A549 (cell line): ENCODE data around the gene TMEM40.

Source experiments
- CTCF ChIP-seq: fragments of >200 bp; sonication (Bioruptor Twin); formaldehyde crosslinking; IDR thresholded peaks from 3 replicates; pipeline ENCODE4 v1.5.1; 2016
- E2F6 ChIP-seq: IDR thresholded peaks from 2 replicates; pipeline ENCODE4 v1.6.1; 2012; ENCODE audit warnings: low read depth, borderline replicate concordance
- EP300 ChIP-seq, 2 experiments: fragments of >200 bp; sonication (Bioruptor Twin); formaldehyde crosslinking; IDR thresholded peaks; 2 replicates in 1 of 2; 3 replicates in 1 of 2; pipeline ENCODE4 v1.6.1; 2016 to 2017
- HDAC2 ChIP-seq: fragments of 200-600 bp; sonication (generic); IDR thresholded peaks from 2 replicates; pipeline ENCODE4 v1.6.1; 2016
- MAX ChIP-seq: IDR thresholded peaks from 2 replicates; pipeline ENCODE4 v1.6.1; 2012
- MAZ ChIP-seq: fragments of 150-350 bp; IDR thresholded peaks from 2 replicates; pipeline ENCODE4 v1.6.1; 2014; ENCODE audit warnings: antibody characterized with exemption, low read depth, low read length, borderline replicate concordance
- NPAS2 ChIP-seq: fragments of 250-450 bp; sonication (Bioruptor Pico); IDR thresholded peaks from 2 replicates; pipeline ENCODE4 v1.8.0; 2022; ENCODE audit warnings: mild to moderate bottlenecking, moderate library complexity, borderline replicate concordance
- NR3C1 ChIP-seq: fragments of >200 bp; sonication (Bioruptor Twin); formaldehyde crosslinking; IDR thresholded peaks from 3 replicates; pipeline ENCODE4 v1.6.1; 2017
- PBX3 ChIP-seq: IDR thresholded peaks from 2 replicates; pipeline ENCODE4 v1.6.1; 2012
- POLR2A ChIP-seq: IDR thresholded peaks from 2 replicates; pipeline ENCODE4 v1.6.1; 2012; ENCODE audit warnings: mild to moderate bottlenecking, low read length
- RAD21 ChIP-seq, 2 experiments: fragments of >200 bp in 1 of 2; sonication (Bioruptor Twin) in 1 of 2; formaldehyde crosslinking in 1 of 2; IDR thresholded peaks in 1 of 2; conservative IDR thresholded peaks in 1 of 2; 2 replicates in 1 of 2; 3 replicates in 1 of 2; pipeline ENCODE4 v1.6.1; 2012 to 2018; ENCODE audit warnings: inconsistent platforms in 1 of 2
- RNF2 ChIP-seq: fragments of 200-600 bp; sonication (generic); IDR thresholded peaks from 2 replicates; pipeline ENCODE4 v1.6.1; 2016; ENCODE audit warnings: low read depth, mild to moderate bottlenecking, antibody characterized with exemption, moderate library complexity, borderline replicate concordance
- SREBF2 ChIP-seq: fragments of 450-650 bp; IDR thresholded peaks from 2 replicates; pipeline ENCODE4 v1.6.1; 2014; ENCODE audit warnings: mild to moderate bottlenecking, moderate library complexity
- ZNF302 ChIP-seq: fragments of 250-450 bp; sonication (Bioruptor Pico); IDR thresholded peaks from 2 replicates; pipeline ENCODE4 v1.9.0; 2021; ENCODE audit warnings: inconsistent platforms, mild to moderate bottlenecking, moderate library complexity

GRCh38 chr3:12799525-12800440 is 40.7 kb upstream of the TMEM40 start:
- TF ChIP-seq MAX, result no peak
- no peak for TF ChIP-seq RNF2
- TF ChIP-seq EP300 (IDR thresholded peaks at IDR 0.05), result no peak
- no peak for TF ChIP-seq SREBF2
- TF ChIP-seq PBX3, result no peak
- TF ChIP-seq E2F6, result no peak
- TF ChIP-seq ZNF302 (CRISPR knock-in tag), result no peak
- TF ChIP-seq MAZ, result no peak
- no peak for TF ChIP-seq CTCF
- no peak for TF ChIP-seq NR3C1
- TF ChIP-seq NPAS2 (CRISPR knock-in tag), result no peak
- TF ChIP-seq POLR2A, result no peak
- TF ChIP-seq RAD21 (conservative IDR thresholded peaks at IDR 0.05 in 1 of 2, IDR thresholded peaks at IDR 0.05 in 1 of 2), result no peak
- TF ChIP-seq HDAC2, result no peak
